ENCODE data around the gene ACER2.
"Not testable (repeated sequence)": the region's sequence is repeated elsewhere in the genome, so short reads cannot be mapped to it uniquely, and the experiment has no call there.

DNA sequence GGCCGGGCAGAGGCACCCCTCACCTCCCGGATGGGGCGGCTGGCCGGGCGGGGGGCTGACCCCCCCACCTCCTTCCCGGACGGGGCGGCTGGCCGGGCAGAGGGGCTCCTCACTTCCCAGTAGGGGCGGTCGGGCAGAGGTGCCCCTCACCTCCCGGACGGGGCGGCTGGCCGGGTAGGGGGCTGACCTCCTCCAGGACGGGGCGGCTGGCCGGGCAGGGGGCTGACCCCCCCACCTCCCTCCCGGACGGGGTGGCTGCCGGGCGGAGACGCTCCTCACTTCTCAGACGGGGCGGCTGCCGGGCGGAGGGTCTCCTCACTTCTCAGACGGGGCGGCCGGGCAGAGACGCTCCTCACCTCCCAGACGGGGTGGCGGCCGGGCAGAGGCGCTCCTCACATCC is 24.9 kb downstream of the ACER2 start:
- TF ChIP-seq, protein P1, sequence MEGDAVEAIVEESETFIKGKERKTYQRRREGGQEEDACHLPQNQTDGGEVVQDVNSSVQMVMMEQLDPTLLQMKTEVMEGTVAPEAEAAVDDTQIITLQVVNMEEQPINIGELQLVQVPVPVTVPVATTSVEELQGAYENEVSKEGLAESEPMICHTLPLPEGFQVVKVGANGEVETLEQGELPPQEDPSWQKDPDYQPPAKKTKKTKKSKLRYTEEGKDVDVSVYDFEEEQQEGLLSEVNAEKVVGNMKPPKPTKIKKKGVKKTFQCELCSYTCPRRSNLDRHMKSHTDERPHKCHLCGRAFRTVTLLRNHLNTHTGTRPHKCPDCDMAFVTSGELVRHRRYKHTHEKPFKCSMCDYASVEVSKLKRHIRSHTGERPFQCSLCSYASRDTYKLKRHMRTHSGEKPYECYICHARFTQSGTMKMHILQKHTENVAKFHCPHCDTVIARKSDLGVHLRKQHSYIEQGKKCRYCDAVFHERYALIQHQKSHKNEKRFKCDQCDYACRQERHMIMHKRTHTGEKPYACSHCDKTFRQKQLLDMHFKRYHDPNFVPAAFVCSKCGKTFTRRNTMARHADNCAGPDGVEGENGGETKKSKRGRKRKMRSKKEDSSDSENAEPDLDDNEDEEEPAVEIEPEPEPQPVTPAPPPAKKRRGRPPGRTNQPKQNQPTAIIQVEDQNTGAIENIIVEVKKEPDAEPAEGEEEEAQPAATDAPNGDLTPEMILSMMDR (conservative IDR thresholded peaks at IDR 0.05 in 1 of 2, IDR thresholded peaks at IDR 0.05 in 1 of 2; ENCODE audit: low read depth in 1 of 2, low read length in 2 of 2): not testable (repeated sequence)
- TF ChIP-seq EZH2 (IDR thresholded peaks at IDR 0.05; ENCODE audit: low read length, missing control alignments): not testable (repeated sequence)

Data from fibroblast of lung (primary cell).